Keratinocyte (primary cell): ENCODE results near the gene PACS2. TPM values are rescaled to one million over a fixed set of nuclear protein-coding genes. Genes with fewer than 3 reads are reported as not detected.

Experiments used
- DNase-seq: peaks from one replicate; pipeline ENCODE4 v3.0.0-alpha.2; 2011; ENCODE audit warnings: low read depth, missing footprints, low spot score
- FAIRE-seq: peaks from 2 replicates; lab custom pipeline; 2011; peaks lifted over from hg19 to GRCh38; lab: Jason Lieb, UNC
- H2AFZ ChIP-seq: 2 replicates; pipeline ENCODE4 v1.6.0; 2012; ENCODE audit warnings: low read length, control low read depth, inconsistent platforms; ENCODE audit not compliant: control insufficient read depth
- H3K27ac ChIP-seq: 2 replicates; pipeline ENCODE4 v1.5.1; 2011; ENCODE audit warnings: low read length; ENCODE audit not compliant: control insufficient read depth, insufficient read depth
- H3K27me3 ChIP-seq: 3 replicates; pipeline ENCODE4 v1.6.0; 2011; ENCODE audit warnings: low read length; ENCODE audit not compliant: control insufficient read depth, insufficient read depth; ENCODE audit errors: extremely low read depth
- H3K36me3 ChIP-seq, 2 experiments: 2 replicates in 1 of 2; 3 replicates in 1 of 2; pipeline ENCODE4 v1.5.1; 2011; ENCODE audit warnings: low read length in 2 of 2, mild to moderate bottlenecking in 1 of 2; ENCODE audit not compliant: control insufficient read depth in 2 of 2, insufficient read depth in 2 of 2; ENCODE audit errors: extremely low read depth in 1 of 2
- H3K4me1 ChIP-seq: 3 replicates; pipeline ENCODE4 v1.5.1; 2011; ENCODE audit warnings: low read length; ENCODE audit not compliant: control insufficient read depth, insufficient read depth; ENCODE audit errors: extremely low read depth
- H3K4me2 ChIP-seq: 3 replicates; pipeline ENCODE4 v1.6.0; 2011; ENCODE audit warnings: low read depth, low read length; ENCODE audit not compliant: control insufficient read depth, insufficient read depth; ENCODE audit errors: extremely low read depth
- H3K4me3 ChIP-seq, 3 experiments: fragments of 200-600 bp in 1 of 3; sonication (generic) in 1 of 3; 2 replicates in 2 of 3; 3 replicates in 1 of 3; pipeline ENCODE4 v1.5.1; 2011 to 2016; ENCODE audit warnings: low read length in 3 of 3, mild to moderate bottlenecking in 3 of 3, control low read depth in 2 of 3, inconsistent platforms in 1 of 3, low read depth in 1 of 3, mixed read lengths in 1 of 3, mixed run types in 1 of 3, moderate library complexity in 1 of 3; ENCODE audit not compliant: control insufficient read depth in 2 of 3, insufficient read depth in 2 of 3; ENCODE audit errors: extremely low read depth in 1 of 3
- H3K79me2 ChIP-seq: 2 replicates; pipeline ENCODE4 v1.6.0; 2012; ENCODE audit warnings: low read length; ENCODE audit not compliant: control insufficient read depth, insufficient read depth
- H3K9ac ChIP-seq: 3 replicates; pipeline ENCODE4 v1.6.0; 2011; ENCODE audit warnings: low read length; ENCODE audit not compliant: control insufficient read depth, insufficient read depth; ENCODE audit errors: extremely low read depth
- H3K9me1 ChIP-seq: 3 replicates; pipeline ENCODE4 v1.6.0; 2011; ENCODE audit warnings: low read length; ENCODE audit not compliant: control insufficient read depth, insufficient read depth; ENCODE audit errors: extremely low read depth
- H3K9me3 ChIP-seq: 2 replicates; pipeline ENCODE4 v1.5.1; 2012; ENCODE audit warnings: low read depth, low read length; ENCODE audit not compliant: control insufficient read depth
- H4K20me1 ChIP-seq: 3 replicates; pipeline ENCODE4 v1.6.0; 2011; ENCODE audit warnings: low read length; ENCODE audit not compliant: control insufficient read depth, insufficient read depth; ENCODE audit errors: extremely low read depth
- CTCF ChIP-seq, 3 experiments: IDR thresholded peaks in 1 of 3; conservative IDR thresholded peaks in 1 of 3; optimal IDR thresholded peaks in 1 of 3; 2 replicates in 2 of 3; 3 replicates in 1 of 3; pipeline versions ENCODE3 to v1.5.1; 2011; ENCODE audit warnings: low read length in 3 of 3, mild to moderate bottlenecking in 3 of 3, moderate library complexity in 2 of 3, control low read depth in 1 of 3, inconsistent platforms in 1 of 3; ENCODE audit not compliant: insufficient read depth in 2 of 3; ENCODE audit errors: extremely low read depth in 1 of 3
- EZH2 ChIP-seq: IDR thresholded peaks from one replicate; pipeline ENCODE4 v1.6.1; 2012; ENCODE audit warnings: inconsistent platforms, mild to moderate bottlenecking, low read length, moderate library complexity
- dilution Hi-C: fragments of 300-500 bp; cut with MboI; formaldehyde crosslinking; loops from one replicate; pipeline ENCODE4 v1.7.0; 2020; ENCODE audit warnings: low sequenced_read_pairs; ENCODE audit not compliant: extremely low pct_ligation_motif_present
- polyA plus RNA-seq, 5 experiments: library from polyadenylated mRNA; depleted of rRNA in 3 of 5; stranded (reverse) in 3 of 5; stranded (forward) in 1 of 5; unstranded in 1 of 5; fragments of >200 nt; gene quantifications; 1 replicate in 1 of 5; 2 replicates in 3 of 5; 3 replicates in 1 of 5; pipeline versions ENCODE4 v1.2.1 to v1.2.3, GENCODE V29; 2011 to 2012; ENCODE audit warnings: missing spikeins in 2 of 5, low read depth in 1 of 5, low replicate concordance in 1 of 5

PACS2 gene
- polyA plus RNA-seq, 1 donor (not counting 4 experiments of a cell fraction or from before 2014, with no cell fraction given): 11.8 TPM

- DNase-seq: no peak
- Histone ChIP-seq H3K9ac (no peak overlapping the region), H3K4me3 (no peak overlapping the region), H4K20me1 (peaks cover 36% of the 10 kb centered on the region), H3K4me2 (no peak overlapping the region), H2AFZ (no peak overlapping the region), H3K9me3 (no peaks in the 10 kb centered on the region), H3K79me2 (peaks cover 83% of the 10 kb centered on the region), H3K27me3 (no peaks in the 10 kb centered on the region), H3K4me1 (peaks cover 13% of the 10 kb centered on the region), H3K27ac (no peak overlapping the region), H3K36me3 (peaks cover 4 to 9% of the 10 kb centered on the region in 2 experiments), H3K9me1 (peaks cover 2% of the 10 kb centered on the region)
- dilution Hi-C loops: no loop called here
- no peak for FAIRE-seq
- TF ChIP-seq EZH2: no peak
- TF ChIP-seq CTCF (optimal IDR thresholded peaks at IDR 0.05 in 1 of 3, IDR thresholded peaks at IDR 0.05 in 1 of 3, conservative IDR thresholded peaks at IDR 0.05 in 1 of 3; ENCODE audit: extremely low read depth in 1 of 3, insufficient read depth in 2 of 3, low read length in 3 of 3): no peak
Observed at GRCh38 chr14:105432657-105433056, 118.1 kb downstream of the PACS2 start.

DNA sequence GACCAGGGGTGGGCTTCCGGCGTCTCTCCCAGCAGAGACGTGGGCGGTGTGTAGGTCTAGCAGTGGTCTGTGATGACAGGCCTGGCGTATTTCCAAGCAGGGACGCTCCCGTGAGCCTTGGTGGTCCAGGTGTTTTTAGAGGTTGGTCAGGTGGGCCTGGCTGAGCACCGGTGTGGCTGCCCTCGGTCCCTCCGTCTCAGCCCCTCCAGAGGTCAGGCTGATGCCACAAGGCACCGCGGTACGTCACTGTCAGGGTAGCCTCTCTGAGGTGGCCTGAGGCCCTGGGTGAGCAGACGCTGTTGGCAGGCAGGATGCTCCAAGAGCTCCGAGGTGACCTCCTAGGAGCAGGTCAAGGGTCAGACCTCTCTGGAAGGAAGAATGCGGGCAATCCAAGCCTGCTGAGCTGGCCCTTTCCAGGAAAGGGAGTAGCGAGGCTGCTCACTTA lies 118.6 kb downstream of the PACS2 start:
- dilution Hi-C loops: no loop called here
- FAIRE-seq: no peak
- DNase-seq: no peak
- H3K9me1 ChIP-seq: peaks cover 2% of the 10 kb centered on the region
- no peak overlapping the region for H3K4me2 ChIP-seq
- no peak overlapping the region for H2AFZ ChIP-seq
- H3K9me3 ChIP-seq: no peaks in the 10 kb centered on the region
- TF ChIP-seq EZH2 (no peak), CTCF (optimal IDR thresholded peaks at IDR 0.05 in 1 of 3, IDR thresholded peaks at IDR 0.05 in 1 of 3, conservative IDR thresholded peaks at IDR 0.05 in 1 of 3; ENCODE audit: extremely low read depth in 1 of 3, insufficient read depth in 2 of 3, low read length in 3 of 3) (no peak)
- H3K27ac ChIP-seq: no peak overlapping the region
- H3K4me1 ChIP-seq: peaks cover 13% of the 10 kb centered on the region
- peaks cover 39% of the 10 kb centered on the region for H4K20me1 ChIP-seq
- H3K9ac ChIP-seq: no peak overlapping the region
- H3K4me3 ChIP-seq: no peak overlapping the region
- H3K27me3 ChIP-seq: no peaks in the 10 kb centered on the region
- H3K79me2 ChIP-seq: peaks cover 83% of the 10 kb centered on the region
- H3K36me3 ChIP-seq: peaks cover 5 to 6% of the 10 kb centered on the region in 2 experiments
